BJ (cell line): ENCODE data around the gene PKLR. TPM values are rescaled to one million over a fixed set of nuclear protein-coding genes. Genes with fewer than 3 reads are reported as not detected.

Experiments used
- CTCF ChIA-PET: fragments of 350-600 bp; formaldehyde crosslinking; extraction: SDS; loops from one replicate; lab custom pipeline; 2021; ENCODE audit warnings: antibody characterized with exemption, inconsistent platforms; lab: Yijun Ruan, JAX
- POLR2A ChIA-PET: fragments of 300-600 bp; sonication (Branson Sonifier 250); formaldehyde crosslinking; extraction: SDS; loops from one replicate; lab custom pipeline; 2021; ENCODE audit warnings: antibody characterized with exemption; lab: Charles Lee
- DNase-seq: peaks from one replicate; pipeline ENCODE4 v3.0.0-alpha.2; 2011; ENCODE audit warnings: low read depth
- H3K27me3 ChIP-seq: 2 replicates; pipeline ENCODE4 v1.6.0; 2011; ENCODE audit warnings: low read length; ENCODE audit not compliant: control insufficient read depth, insufficient read depth
- H3K36me3 ChIP-seq: 2 replicates; pipeline ENCODE4 v1.5.1; 2011; ENCODE audit warnings: low read length; ENCODE audit not compliant: control insufficient read depth, insufficient read depth
- H3K4me3 ChIP-seq: 2 replicates; pipeline ENCODE4 v1.5.1; 2011; ENCODE audit warnings: low read depth, mild to moderate bottlenecking, control low read depth, low read length
- polyA plus RNA-seq: library from polyadenylated mRNA; depleted of rRNA; stranded (reverse); fragments of >200 nt; gene quantifications from 2 replicates; pipeline ENCODE4 v1.2.3, GENCODE V29; 2011; rRNA removed
- TF ChIP-seq, protein P1 (sequence below): IDR thresholded peaks from 2 replicates; pipeline ENCODE4 v1.5.1; 2011; ENCODE audit warnings: low read depth, mild to moderate bottlenecking, control low read depth, inconsistent platforms, low read length, moderate library complexity; ENCODE audit not compliant: insufficient read depth

The PKLR gene
- polyA plus RNA-seq, 1 experiment: 0.02 TPM

GRCh38 chr1:155241069-155241679, 60.1 kb downstream of the PKLR start:
- TF ChIP-seq, protein P1, sequence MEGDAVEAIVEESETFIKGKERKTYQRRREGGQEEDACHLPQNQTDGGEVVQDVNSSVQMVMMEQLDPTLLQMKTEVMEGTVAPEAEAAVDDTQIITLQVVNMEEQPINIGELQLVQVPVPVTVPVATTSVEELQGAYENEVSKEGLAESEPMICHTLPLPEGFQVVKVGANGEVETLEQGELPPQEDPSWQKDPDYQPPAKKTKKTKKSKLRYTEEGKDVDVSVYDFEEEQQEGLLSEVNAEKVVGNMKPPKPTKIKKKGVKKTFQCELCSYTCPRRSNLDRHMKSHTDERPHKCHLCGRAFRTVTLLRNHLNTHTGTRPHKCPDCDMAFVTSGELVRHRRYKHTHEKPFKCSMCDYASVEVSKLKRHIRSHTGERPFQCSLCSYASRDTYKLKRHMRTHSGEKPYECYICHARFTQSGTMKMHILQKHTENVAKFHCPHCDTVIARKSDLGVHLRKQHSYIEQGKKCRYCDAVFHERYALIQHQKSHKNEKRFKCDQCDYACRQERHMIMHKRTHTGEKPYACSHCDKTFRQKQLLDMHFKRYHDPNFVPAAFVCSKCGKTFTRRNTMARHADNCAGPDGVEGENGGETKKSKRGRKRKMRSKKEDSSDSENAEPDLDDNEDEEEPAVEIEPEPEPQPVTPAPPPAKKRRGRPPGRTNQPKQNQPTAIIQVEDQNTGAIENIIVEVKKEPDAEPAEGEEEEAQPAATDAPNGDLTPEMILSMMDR: no peak
- POLR2A ChIA-PET: no interaction called here
- Histone ChIP-seq H3K27me3 (no peaks in the 10 kb centered on the region), H3K36me3 (peaks cover 9% of the 10 kb centered on the region), H3K4me3 (peak overlapping the region; percentile 25)
- CTCF ChIA-PET: interaction anchor here (1.2 to 3.1 kb wide), 5 partner anchors 10 to 83 kb away, joined by 3 to 40 read pairs (median 5); partner anchors contain the start of gene THBS3
- peak; percentile 75 for DNase-seq

Other genes starting within 250 kb of the PKLR start
- gene EFNA4, start 237.7 kb downstream of the PKLR start, polyA plus RNA-seq: 6.6 and 12.4 TPM in 2 replicates
- gene EFNA3, start 222.6 kb downstream of the PKLR start, polyA plus RNA-seq: 1.4 and 1.8 TPM in 2 replicates
- gene EFNA1, start 173.6 kb downstream of the PKLR start, polyA plus RNA-seq: 1.1 and 1.6 TPM in 2 replicates
- gene SLC50A1, start 165.6 kb downstream of the PKLR start, polyA plus RNA-seq: 39.5 and 47.4 TPM in 2 replicates
- gene DPM3, start 160.9 kb downstream of the PKLR start, polyA plus RNA-seq: 28.0 and 34.1 TPM in 2 replicates
- gene KRTCAP2, start 128.1 kb downstream of the PKLR start, polyA plus RNA-seq: 211 and 225 TPM in 2 replicates
- 3.5 and 5.4 TPM in 2 replicates for gene TRIM46, start 127.6 kb downstream of the PKLR start, polyA plus RNA-seq
- gene THBS3, start 93.5 kb downstream of the PKLR start, polyA plus RNA-seq: 48.0 and 61.4 TPM in 2 replicates
- 56.5 and 72.7 TPM in 2 replicates for gene MTX1, start 92.7 kb downstream of the PKLR start, polyA plus RNA-seq
- gene ENTREP3, start 46.0 kb downstream of the PKLR start, polyA plus RNA-seq: 10.3 and 15.7 TPM in 2 replicates
- 147 and 193 TPM in 2 replicates for gene SCAMP3, start 39.1 kb downstream of the PKLR start, polyA plus RNA-seq
- gene CLK2, start 27.9 kb downstream of the PKLR start, polyA plus RNA-seq: 46.1 and 57.4 TPM in 2 replicates
- 1.8 and 4.0 TPM in 2 replicates for gene HCN3, start 24.0 kb downstream of the PKLR start, polyA plus RNA-seq
- gene FDPS, start 7.4 kb upstream of the PKLR start, polyA plus RNA-seq: 126 and 131 TPM in 2 replicates
- 23.2 and 34.1 TPM in 2 replicates for gene RUSC1, start 19.5 kb upstream of the PKLR start, polyA plus RNA-seq